HG02938 (cell line): Measurements from ENCODE around the gene PPM1B.
"Not testable (repeated sequence)": the region's sequence is repeated elsewhere in the genome, so short reads cannot be mapped to it uniquely, and the experiment has no call there.

ENCODE experiments used
- ATAC-seq: cut with Tn5 transposase; IDR thresholded peaks from one replicate; pipeline ENCODE4 v1.9.1; 2021; ENCODE audit warnings: mild to moderate bottlenecking, moderate library complexity; ENCODE audit not compliant: unreplicated experiment

The PPM1B gene

GRCh38 chr2:44195714-44196113 is 27.0 kb downstream of the PPM1B start:
- no peak for ATAC-seq

- no peak for ATAC-seq
These were observed 29.1 kb downstream of the PPM1B start for GRCh38 chr2:44197816-44198215.

- no peak for ATAC-seq
These were observed 31.3 kb downstream of the PPM1B start for GRCh38 chr2:44200011-44200410.

- no peak for ATAC-seq
These were observed 32.1 kb downstream of the PPM1B start for GRCh38 chr2:44200759-44201158.

GRCh38 chr2:44201648-44202165 is 33.0 kb downstream of the PPM1B start:
- ATAC-seq = no peak

GRCh38 chr2:44203542-44203941 is 34.9 kb downstream of the PPM1B start:
- ATAC-seq = no peak

GRCh38 chr2:44205169-44205568 is 36.5 kb downstream of the PPM1B start:
- ATAC-seq = no peak

- ATAC-seq = no peak
These were observed 38.4 kb downstream of the PPM1B start for GRCh38 chr2:44207102-44207501.

GRCh38 chr2:44207648-44208047 is 39.0 kb downstream of the PPM1B start:
- ATAC-seq = not testable (repeated sequence)

- ATAC-seq = no peak
These were observed 41.7 kb downstream of the PPM1B start for GRCh38 chr2:44210362-44210761.

- ATAC-seq = no peak
These were observed 42.5 kb downstream of the PPM1B start for GRCh38 chr2:44211183-44211582.

- ATAC-seq = no peak
These were observed 43.6 kb downstream of the PPM1B start for GRCh38 chr2:44212302-44212701.

GRCh38 chr2:44215827-44216226 is 47.2 kb downstream of the PPM1B start:
- no peak for ATAC-seq

- ATAC-seq = no peak
These were observed 50.1 kb downstream of the PPM1B start for GRCh38 chr2:44218771-44219170.

- no peak for ATAC-seq
These were observed 58.1 kb downstream of the PPM1B start for GRCh38 chr2:44226753-44227152.

- no peak for ATAC-seq
These were observed 61.7 kb downstream of the PPM1B start for GRCh38 chr2:44230378-44230777.

- no peak for ATAC-seq
These were observed 64.9 kb downstream of the PPM1B start for GRCh38 chr2:44233450-44234128.

GRCh38 chr2:44237221-44237620 is 68.5 kb downstream of the PPM1B start:
- peak; percentile 65 for ATAC-seq

- ATAC-seq = no peak
These were observed 74.2 kb downstream of the PPM1B start for GRCh38 chr2:44242904-44243303.

GRCh38 chr2:44244135-44244871 is 75.6 kb downstream of the PPM1B start:
- no peak for ATAC-seq

- no peak for ATAC-seq
These were observed 76.6 kb downstream of the PPM1B start for GRCh38 chr2:44245083-44245861.

GRCh38 chr2:44246436-44246835 is 77.8 kb downstream of the PPM1B start:
- no peak for ATAC-seq
